HG03135 (cell line): ENCODE data around the gene C3orf22.

Experiments
- ATAC-seq: cut with Tn5 transposase; IDR thresholded peaks from one replicate; pipeline ENCODE4 v1.9.1; 2021; ENCODE audit warnings: mild to moderate bottlenecking, moderate library complexity; ENCODE audit not compliant: unreplicated experiment

The C3orf22 gene

GRCh38 chr3:126557415-126557745 lies 1.4 kb downstream of the C3orf22 start:
- no peak for ATAC-seq

- ATAC-seq, result no peak
These were observed 1.9 kb downstream of the C3orf22 start for GRCh38 chr3:126556637-126557414.

GRCh38 chr3:126555795-126556636 lies 2.7 kb downstream of the C3orf22 start:
- no peak for ATAC-seq

- no peak for ATAC-seq
These were observed 3.9 kb downstream of the C3orf22 start for GRCh38 chr3:126554560-126555525.

GRCh38 chr3:126553284-126554084 lies 5.2 kb downstream of the C3orf22 start:
- ATAC-seq, result no peak

GRCh38 chr3:126552688-126553283 lies 5.9 kb downstream of the C3orf22 start:
- ATAC-seq, result no peak

GRCh38 chr3:126551839-126552687 lies 6.7 kb downstream of the C3orf22 start:
- ATAC-seq, result no peak

- no peak for ATAC-seq
These were observed 7.5 kb downstream of the C3orf22 start for GRCh38 chr3:126551121-126551838.

GRCh38 chr3:126550488-126551051 lies 8.2 kb downstream of the C3orf22 start:
- no peak for ATAC-seq

- no peak for ATAC-seq
These were observed 8.8 kb downstream of the C3orf22 start for GRCh38 chr3:126549861-126550487.

GRCh38 chr3:126548556-126549466 lies 9.9 kb downstream of the C3orf22 start:
- ATAC-seq, result no peak

- ATAC-seq, result no peak
These were observed 11.0 kb downstream of the C3orf22 start for GRCh38 chr3:126547721-126548120.

- ATAC-seq, result no peak
These were observed 12.0 kb downstream of the C3orf22 start for GRCh38 chr3:126546549-126547239.

GRCh38 chr3:126546013-126546412 lies 12.7 kb downstream of the C3orf22 start:
- ATAC-seq, result no peak

- no peak for ATAC-seq
These were observed 13.2 kb downstream of the C3orf22 start for GRCh38 chr3:126545544-126545943.
